T follicular helper cell (primary cell): ENCODE data around the gene COL7A1.

Source experiments
- DNase-seq: peaks from one replicate; pipeline ENCODE4 v3.0.0-alpha.2; 2020; ENCODE audit warnings: low read depth
- total RNA-seq, 2 experiments: gene quantifications; one replicate each; lab custom pipeline; 2026; lab: John Stamatoyannopoulos, UW

The COL7A1 gene
- total RNA-seq = 0.87 to 3.5 reads per million in 2 experiments

GRCh38 chr3:48595075-48595525 lies at the start of gene COL7A1:
COL7A1 (minus strand) TSS chr3:48595329; CDS start chr3:48595159, 170 bp downstream.
- no peak for DNase-seq

DNA sequence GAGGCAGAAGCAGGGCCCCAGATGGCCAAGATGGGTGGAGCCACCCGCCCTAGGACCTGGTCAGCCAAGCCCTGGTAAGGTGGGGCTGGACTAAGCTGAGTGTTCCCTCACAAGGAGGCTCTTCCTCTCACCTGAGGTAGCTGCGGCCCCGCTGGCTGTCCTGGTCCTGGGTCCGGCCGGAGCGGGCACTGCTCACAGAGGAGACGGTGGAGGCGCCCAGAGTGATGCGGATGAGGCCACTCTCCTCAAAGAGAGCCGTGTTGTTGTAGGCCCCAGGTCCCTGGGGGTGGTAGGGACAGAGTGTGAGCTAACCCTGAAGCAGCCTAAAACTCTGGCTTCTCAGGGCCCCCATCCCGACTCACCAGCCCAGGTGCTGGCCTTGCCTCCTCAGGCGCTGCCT lies 47.5 kb upstream of the COL7A1 start:
- no peak for DNase-seq

DNA sequence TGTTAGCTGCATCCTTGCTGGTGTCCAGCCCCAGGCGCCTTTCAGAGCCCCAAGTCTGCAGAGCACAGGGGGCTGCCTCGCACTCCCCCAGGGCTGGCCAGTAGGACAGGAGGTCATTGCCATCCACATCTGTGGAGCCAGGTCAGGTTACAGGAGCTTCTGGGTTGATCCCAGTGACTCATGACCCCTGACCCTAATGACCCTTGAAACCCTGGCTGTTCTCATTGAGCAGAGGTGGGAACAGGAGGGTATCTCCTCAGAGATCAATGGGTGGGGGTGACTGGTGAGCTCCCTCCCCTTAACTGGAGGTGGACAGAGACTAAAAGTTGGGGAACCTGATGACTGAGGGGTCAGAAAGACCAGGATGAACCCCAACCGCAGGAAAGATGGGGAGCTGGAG lies 46.3 kb upstream of the COL7A1 start:
- no peak for DNase-seq

- DNase-seq = no peak
These were observed 44.9 kb upstream of the COL7A1 start for GRCh38 chr3:48639944-48640606.

DNA sequence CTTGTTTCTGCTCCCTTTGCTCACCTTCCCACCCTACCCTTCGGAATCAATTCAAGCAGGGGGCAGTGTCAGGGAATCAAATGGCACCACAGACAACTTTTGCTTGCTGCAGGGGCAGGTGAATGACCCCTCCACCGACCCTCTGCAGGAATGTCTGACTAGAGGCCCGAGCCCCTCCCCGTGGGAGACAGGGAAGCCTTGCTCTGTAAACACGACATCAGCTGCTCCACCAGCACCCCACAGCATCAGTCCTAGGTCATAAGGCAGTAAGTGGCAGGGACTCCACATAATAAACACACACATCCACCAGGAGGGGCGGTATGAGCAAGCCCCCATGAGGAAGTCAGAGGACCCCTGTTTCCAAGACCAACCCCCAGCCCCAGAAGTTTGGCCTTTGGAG lies 42.2 kb upstream of the COL7A1 start:
- DNase-seq = no peak

GRCh38 chr3:48636149-48636655 lies 41.1 kb upstream of the COL7A1 start:
- DNase-seq = no peak

GRCh38 chr3:48635222-48636021 lies 40.3 kb upstream of the COL7A1 start, which contains the start of gene SLC26A6:
SLC26A6 (minus strand) TSS chr3:48635461; CDS start chr3:48635393, 68 bp downstream.
- peak; percentile 88 for DNase-seq

GRCh38 chr3:48634661-48635221 lies 39.6 kb upstream of the COL7A1 start:
- DNase-seq = peak; percentile 14

DNA sequence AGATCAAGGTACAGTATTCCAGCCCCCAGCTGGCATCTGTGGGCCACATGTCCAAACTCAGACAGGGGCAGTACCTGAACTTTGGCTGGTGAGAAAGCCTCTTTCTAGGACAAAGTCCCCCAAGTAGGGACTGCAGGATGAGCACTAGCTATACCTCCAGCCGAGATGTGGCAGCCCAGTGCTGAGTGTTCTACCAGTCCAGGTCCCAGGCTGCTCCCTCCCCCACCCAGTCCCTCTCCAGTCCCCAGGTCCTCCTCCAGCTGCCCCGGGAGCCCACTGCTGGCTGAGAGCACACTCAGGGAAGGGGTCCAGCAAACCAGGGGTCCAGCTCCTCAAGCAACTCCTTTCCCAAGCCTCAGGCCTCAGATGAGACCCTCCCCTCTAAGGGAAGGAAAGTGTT lies 38.6 kb upstream of the COL7A1 start:
- DNase-seq = no peak

- no peak for DNase-seq
These were observed 38.1 kb upstream of the COL7A1 start for GRCh38 chr3:48633256-48633655.

- no peak for DNase-seq
These were observed 36.7 kb upstream of the COL7A1 start for GRCh38 chr3:48631516-48632448.

DNA sequence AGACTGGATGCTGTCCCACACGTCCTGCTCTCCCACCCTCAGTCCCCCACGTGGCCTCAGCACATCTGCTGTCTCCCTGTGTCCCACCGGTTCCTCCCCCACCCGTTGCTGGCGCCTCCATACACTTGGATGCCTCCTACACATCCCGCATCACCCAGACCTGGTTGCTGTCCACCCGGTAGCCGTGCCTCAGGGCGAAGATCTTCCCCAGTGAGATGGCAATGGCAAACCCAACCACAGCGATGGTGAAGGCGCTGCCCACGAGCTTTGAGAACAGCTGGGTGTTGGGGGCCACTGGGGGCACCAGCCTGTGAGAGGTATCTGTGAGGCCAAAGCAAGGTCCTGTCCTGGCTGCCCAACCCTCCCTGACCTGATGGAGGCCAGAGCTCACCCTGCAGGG lies 35.7 kb upstream of the COL7A1 start:
- no peak for DNase-seq

DNA sequence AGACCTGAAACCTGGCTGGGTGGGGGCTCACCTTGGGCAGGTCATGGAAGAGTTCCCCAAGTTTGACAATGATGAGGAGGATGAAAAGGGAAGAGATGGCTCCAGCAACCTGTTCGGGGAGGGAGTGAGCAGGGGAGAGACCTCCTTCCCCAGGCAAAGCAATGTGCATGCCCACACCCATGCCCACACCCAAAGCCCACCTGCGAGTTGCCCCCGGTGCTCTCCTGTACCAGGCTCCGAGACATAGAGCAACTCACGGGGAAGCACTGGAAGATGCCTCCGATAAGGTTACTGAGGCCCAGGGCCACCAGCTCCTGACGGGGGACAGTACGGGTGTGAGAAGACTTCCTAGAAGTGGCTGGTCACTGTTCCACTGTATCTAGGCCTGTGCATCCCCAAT lies 35.3 kb upstream of the COL7A1 start:
- no peak for DNase-seq

DNA sequence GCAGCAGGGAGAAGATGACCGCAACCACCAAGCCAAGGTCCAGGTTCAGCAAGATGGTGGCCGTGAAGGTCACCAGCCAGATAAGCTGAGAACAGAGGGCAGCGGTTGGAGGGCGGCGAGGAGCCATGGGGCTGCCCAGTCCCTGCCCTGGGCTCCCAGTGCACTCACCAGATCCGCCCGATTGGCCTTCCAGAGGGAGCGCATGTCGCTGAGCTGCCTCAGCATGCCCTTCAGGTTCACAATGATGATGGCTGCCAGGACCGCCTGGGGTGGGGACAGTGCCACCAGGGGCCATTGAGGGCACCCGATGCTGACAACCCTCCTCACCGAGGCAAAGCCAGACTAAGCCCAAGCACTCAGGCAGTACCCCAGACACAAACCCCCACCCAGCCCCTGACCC lies 34.8 kb upstream of the COL7A1 start:
- no peak for DNase-seq

GRCh38 chr3:48628277-48629017 lies 33.3 kb upstream of the COL7A1 start:
- no peak for DNase-seq

DNA sequence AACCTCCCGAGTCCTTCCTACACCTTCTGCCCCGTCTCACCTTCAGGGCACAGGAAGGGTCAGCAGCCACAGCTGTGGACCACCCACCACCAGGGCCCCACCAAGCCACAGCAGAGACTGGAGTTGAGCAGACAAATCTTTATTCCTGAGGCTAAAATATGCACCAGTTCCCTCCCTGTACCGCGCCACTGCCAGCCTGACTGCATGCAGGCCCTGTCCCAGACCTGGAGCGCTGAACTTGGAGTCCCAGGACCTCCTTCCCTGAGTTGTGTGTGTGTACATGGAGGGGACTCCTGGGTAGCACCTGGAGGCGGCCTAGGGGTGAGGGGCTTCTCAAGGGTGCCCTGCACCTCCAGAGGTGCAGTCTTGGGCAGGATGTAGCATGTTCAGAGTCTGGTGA lies 30.5 kb upstream of the COL7A1 start:
- DNase-seq = no peak

- no peak for DNase-seq
These were observed 29.6 kb upstream of the COL7A1 start for GRCh38 chr3:48624767-48625166.

DNA sequence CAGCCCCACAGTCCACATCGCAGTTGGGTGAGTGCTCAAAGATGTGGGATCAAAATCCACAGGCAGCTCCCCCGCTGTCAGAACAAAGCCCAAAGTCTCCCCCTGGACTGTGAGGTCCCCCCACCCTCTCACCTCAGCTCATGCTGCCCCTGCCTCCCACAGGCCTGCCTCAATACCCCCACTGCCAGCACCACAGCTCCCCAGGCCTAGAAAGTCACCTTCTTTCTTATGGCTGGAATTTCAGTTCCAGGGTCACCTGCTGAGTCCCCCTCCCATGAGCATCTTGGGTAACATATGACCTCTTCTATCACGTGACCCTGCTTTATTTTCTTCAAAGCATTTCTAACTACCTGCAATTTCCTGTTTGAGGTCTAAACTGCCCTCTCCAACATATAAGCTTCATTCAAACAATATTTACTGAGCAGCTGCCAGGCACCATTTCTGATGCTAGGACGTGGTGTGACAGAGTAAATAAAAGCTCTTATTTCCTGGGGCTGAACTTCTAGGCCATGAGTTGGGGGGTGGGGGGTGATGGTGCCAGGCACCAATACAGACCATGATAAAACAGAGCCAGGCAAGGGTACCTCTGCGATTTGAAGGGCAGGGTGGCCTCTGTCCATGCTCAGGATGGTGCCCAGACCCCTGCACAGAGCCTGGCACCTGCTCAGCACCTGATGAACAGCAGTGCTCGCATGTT lies 28.9 kb upstream of the COL7A1 start:
- no peak for DNase-seq

DNA sequence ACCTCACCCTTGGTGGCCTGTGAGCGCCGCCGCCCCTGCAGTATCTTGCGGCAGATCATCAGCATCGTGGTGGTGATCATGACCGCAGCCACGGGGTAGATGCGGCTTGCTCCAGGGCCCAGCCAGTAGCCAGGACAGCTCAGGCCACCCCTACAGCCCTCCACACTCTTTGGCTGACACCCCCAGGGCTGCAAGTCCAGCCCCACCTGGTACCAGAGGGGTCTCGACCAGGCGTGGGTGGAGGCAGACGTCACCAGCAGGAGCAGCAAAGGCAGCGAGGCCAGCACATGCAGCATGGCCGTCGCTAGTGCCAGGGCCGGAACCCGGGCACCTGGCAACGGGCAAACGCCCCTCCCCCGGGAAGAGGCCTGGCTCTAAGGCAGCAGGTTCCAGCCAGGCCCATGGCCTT lies 26.3 kb upstream of the COL7A1 start, which contains the start of gene TMEM89:
TSS of gene TMEM89 (minus strand) at position 309 of the 409 bp plus-strand sequence. CDS start at position 296, 13 bp downstream.
- no peak for DNase-seq
